ENCODE measurements around the gene RUFY4. TPM values are rescaled to one million over a fixed set of nuclear protein-coding genes. Genes with fewer than 3 reads are reported as not detected.

Gene RUFY4
- total and polyA plus RNA-seq, 2 experiments from 2014 or later = 0.27 TPM; not detected in 1

- Histone ChIP-seq H3K4me3 (no peak overlapping the region), H4K20me1 (replicated peaks; ENCODE audit: insufficient read depth) (no peaks in the 10 kb centered on the region), H3K79me2 (replicated peaks; ENCODE audit: insufficient read depth) (no peaks in the 10 kb centered on the region), H3K9me2 (ENCODE audit: insufficient read depth) (no peaks in the 10 kb centered on the region), H3K27me3 (ENCODE audit: insufficient read depth) (peaks cover 27% of the 10 kb centered on the region), H3K4me2 (no peak overlapping the region), H3K27ac (ENCODE audit: low read depth) (no peak overlapping the region), H3F3A (replicated peaks; ENCODE audit: low read depth) (no peaks in the 10 kb centered on the region), H2AFZ (no peak overlapping the region), H3K36me3 (ENCODE audit: insufficient read depth) (no peaks in the 10 kb centered on the region), H3K4me1 (ENCODE audit: insufficient read depth) (peaks cover 4% of the 10 kb centered on the region; the same call in 1 of the 2 replicates)
- no peaks in the 10 kb centered on the region for H3K9me3 Mint-ChIP-seq
- H3K4me1 Mint-ChIP-seq = peaks cover 24% of the 10 kb centered on the region
- ATAC-seq = no peak
- TF ChIP-seq ZNF462 (CRISPR knock-in tag; IDR thresholded peaks at IDR 0.05) (no peak), ETS1 (IDR thresholded peaks at IDR 0.05) (no peak)
- no peak overlapping the region for H3K27ac Mint-ChIP-seq
- DNase-seq (ENCODE audit: low spot score) = no peak
- no peak overlapping the region for H3K4me3 Mint-ChIP-seq
- H3K27me3 Mint-ChIP-seq (ENCODE audit: insufficient read depth, low read depth, poor library complexity) = peaks cover 26% of the 10 kb centered on the region
- H3K36me3 Mint-ChIP-seq (ENCODE audit: low read depth) = no peaks in the 10 kb centered on the region
Measured at GRCh38 chr2:218031261-218031660, 37.8 kb upstream of the RUFY4 start.

- ATAC-seq (no peak), DNase-seq (ENCODE audit: low spot score) (no peak)
- Mint-ChIP-seq H3K27ac (no peak overlapping the region), H3K36me3 (ENCODE audit: low read depth) (no peaks in the 10 kb centered on the region), H3K4me3 (no peak overlapping the region), H3K4me1 (peaks cover 23% of the 10 kb centered on the region), H3K27me3 (ENCODE audit: insufficient read depth, low read depth, poor library complexity) (peaks cover 26% of the 10 kb centered on the region), H3K9me3 (no peaks in the 10 kb centered on the region)
- H3F3A ChIP-seq (replicated peaks; ENCODE audit: low read depth) = no peaks in the 10 kb centered on the region
- no peaks in the 10 kb centered on the region for H4K20me1 ChIP-seq (replicated peaks; ENCODE audit: insufficient read depth)
- H3K27me3 ChIP-seq (ENCODE audit: insufficient read depth) = peaks cover 27% of the 10 kb centered on the region
- H3K4me3 ChIP-seq = no peak overlapping the region
- no peak overlapping the region for H3K27ac ChIP-seq (ENCODE audit: low read depth)
- no peak overlapping the region for H3K4me2 ChIP-seq
- H2AFZ ChIP-seq = no peak overlapping the region; the same call in 1 of the 2 replicates
- no peaks in the 10 kb centered on the region for H3K36me3 ChIP-seq (ENCODE audit: insufficient read depth)
- H3K79me2 ChIP-seq (replicated peaks; ENCODE audit: insufficient read depth) = no peaks in the 10 kb centered on the region
- no peaks in the 10 kb centered on the region for H3K9me2 ChIP-seq (ENCODE audit: insufficient read depth)
- peaks cover 3% of the 10 kb centered on the region; the same call in 1 of the 2 replicates for H3K4me1 ChIP-seq (ENCODE audit: insufficient read depth)
- TF ChIP-seq STAT1 (IDR thresholded peaks at IDR 0.05; ENCODE audit: unreplicated experiment) (no peak), EZH2 (IDR thresholded peaks at IDR 0.05; ENCODE audit: low read depth, unreplicated experiment) (no peak), ZNF114 (CRISPR knock-in tag; IDR thresholded peaks at IDR 0.05) (no peak), ZNF462 (CRISPR knock-in tag; IDR thresholded peaks at IDR 0.05) (no peak)
Measured at GRCh38 chr2:218031771-218032257, 37.2 kb upstream of the RUFY4 start.

Measured in GM23338 (cell line).